GM18861 (cell line): ENCODE data around the gene OR10J4.
"Not testable (repeated sequence)": the region's sequence is repeated elsewhere in the genome, so short reads cannot be mapped to it uniquely, and the experiment has no call there.

ENCODE experiments used
- ATAC-seq: cut with Tn5 transposase; IDR thresholded peaks from one replicate; pipeline ENCODE4 v1.9.1; 2021; ENCODE audit not compliant: unreplicated experiment

The OR10J4 gene

DNA sequence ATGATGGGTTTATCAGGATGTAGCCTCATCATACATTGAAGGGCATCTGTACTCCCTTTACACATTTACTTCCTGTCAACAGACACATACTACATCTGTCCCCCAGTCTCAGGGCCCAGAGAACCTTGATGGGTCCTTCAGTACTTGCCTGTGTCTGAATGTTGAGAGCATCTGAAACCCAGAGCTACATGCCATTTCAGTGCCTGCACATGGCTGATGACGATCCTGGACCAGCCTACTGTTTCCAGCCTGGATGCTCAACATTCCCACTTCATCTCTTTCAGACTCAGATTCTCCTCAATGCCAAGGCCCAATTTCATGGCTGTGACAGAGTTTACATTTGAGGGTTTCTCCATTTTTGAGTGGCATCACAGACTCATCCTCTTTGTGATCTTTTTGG, at the start of gene OR10J4:
OR10J4 (plus strand) TSS at position 301 of the 400 bp plus-strand sequence.
- no peak for ATAC-seq

DNA sequence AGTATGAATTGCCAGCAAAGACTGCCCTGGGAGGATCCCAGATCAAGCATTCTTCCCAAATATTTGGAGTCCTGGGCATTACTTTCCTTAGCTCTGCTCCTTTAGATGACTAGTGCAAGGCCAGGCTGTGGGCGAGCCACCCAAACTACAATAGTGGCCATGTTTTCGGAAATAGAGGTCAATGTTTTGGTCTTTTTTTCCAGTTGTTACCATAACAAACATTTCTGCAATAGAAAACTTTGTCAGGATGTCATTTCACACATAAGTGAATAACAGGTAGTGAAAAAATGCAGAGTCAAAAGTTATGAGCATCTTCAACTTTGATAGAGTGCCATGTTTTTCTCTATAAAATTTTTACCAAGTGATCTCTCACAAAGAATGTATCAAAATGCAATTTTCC, 25.2 kb upstream of the OR10J4 start:
- no peak for ATAC-seq

DNA sequence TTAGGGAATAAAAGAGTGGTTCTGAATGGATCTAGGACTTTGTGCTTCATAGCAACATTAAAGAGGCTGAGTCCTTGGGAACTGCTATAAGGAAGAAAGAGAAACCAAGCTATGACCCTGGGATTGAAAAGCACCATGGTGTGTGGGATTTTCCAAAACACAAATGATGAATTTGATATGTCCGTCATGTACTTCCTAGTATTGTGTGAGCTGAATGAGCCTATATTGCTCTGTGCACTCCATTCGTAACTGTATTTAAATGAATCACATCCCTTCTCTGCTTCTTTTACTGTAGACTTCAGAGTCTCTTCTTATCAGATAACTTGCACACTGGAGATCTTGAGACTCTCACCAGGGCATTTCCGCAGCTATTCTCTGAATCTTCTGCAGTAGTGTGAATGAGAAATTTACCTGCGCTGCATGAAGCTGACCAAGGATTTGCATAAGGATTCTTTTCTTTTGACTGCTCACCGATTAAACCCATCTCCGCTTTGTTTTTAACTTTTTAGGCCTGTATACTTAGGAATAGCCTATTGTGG, 23.1 kb upstream of the OR10J4 start:
- ATAC-seq = no peak

DNA sequence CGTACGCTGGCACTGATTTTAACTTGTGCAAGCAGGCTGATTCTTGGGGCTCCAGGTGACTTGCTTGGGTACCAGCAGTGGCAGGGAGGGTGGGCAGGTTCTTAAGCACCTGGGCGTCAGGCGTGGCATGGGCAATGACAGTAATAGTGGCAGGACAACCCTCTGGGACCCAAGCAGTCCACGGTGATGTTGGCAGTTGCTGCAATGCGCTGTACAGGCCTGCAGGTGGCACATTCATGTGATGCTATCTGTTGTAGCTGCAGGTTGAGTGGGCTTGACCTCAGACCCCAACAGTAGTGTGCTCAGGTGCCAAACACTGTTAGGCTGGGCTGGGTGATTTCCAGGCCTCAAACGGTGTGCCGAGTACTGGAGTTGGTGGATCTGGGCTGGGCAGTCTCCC, 10.2 kb upstream of the OR10J4 start:
- no peak for ATAC-seq

DNA sequence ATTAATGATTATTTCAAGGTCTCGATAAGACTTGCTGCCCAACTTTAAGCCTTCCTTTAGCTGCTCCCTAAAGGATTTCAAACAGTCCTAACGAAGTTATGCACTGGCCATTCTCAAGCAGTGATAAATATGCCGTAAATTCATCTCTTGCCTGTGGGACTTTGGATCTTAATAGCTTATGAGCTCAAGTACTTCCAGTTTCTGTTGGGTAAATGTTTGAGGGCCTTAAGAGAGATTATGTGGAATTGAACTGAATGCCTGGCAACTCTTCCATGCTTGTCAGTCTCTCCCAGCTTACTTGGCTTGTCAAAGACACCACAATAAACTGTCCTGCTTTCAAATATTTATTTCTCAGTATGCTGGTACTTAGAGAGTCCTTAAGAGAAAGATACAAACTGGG, 3.5 kb upstream of the OR10J4 start:
- no peak for ATAC-seq

DNA sequence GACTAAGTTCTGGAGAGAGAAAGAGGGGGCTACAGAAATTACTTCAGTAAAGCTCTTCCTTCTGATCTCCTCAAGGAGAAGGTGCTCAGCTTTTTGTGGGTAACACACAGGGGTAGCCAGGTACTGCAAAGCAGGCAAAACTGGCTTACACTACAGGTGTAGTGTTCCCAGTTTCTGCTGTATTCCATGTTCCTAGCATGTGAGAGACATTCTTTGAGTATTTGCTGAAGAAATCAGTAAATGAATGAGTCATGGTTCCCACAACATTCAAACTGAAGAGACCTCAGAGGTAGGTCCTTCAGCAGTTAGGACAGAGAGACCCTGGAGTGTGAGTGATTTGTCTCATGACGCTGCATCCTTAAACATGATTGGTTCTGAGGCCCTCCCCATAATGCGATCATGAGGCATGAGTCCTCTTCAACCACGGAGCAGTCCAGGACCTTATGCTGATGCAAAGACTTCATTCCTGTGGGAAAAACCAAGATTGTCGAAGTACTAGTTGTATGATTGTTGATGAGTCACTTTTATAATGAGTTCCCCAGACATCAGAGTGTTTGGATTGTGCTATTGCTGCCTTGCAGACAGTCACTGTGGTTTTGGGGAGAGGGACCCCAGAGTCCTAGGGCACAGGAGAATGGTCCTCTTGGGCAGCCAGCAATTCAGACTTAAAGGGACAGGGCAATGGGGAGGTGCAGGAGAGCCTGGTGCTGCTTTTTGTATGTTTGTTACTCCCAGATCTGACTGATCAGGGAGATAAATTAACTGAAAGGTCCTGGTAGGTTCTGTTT, 2.7 kb upstream of the OR10J4 start:
- no peak for ATAC-seq

DNA sequence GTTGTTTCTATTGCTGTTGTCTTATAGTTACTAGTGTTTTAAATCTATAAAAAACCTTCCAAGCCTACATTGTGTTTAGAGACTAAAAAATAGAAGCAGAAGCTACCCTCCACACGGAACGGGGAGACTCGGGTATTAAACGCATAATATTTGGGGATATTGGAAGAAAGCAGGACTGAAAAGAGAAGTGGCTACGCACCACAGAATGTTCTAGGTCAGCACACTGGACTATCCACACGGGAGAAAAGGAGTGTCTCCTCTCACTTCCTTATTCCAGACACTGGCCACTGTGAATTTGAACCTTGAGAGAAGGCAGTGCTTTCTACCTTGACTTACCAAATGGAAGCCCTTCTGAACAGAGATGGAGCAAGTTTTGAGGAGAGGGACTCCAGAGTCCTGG, 1.0 kb upstream of the OR10J4 start:
- no peak for ATAC-seq

DNA sequence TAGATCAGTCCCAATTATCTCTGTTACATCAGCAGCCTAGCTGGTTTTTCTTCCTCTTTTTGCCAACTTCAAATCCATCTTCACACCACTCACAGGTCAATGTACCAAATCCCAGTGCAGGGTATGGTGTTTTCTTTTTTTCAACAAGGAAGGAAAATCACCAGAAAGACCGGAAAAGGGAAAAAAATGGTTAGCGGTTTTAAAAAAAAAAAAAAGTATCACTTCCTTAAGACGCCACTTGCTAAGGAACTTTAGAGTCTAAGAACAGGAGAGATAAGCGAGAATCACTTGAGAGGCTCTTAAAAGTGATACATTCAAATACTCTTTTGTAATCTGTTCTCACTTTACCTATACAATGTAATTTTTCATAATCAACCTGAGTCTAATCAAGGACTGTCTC, 4.5 kb downstream of the OR10J4 start:
- ATAC-seq = no peak

DNA sequence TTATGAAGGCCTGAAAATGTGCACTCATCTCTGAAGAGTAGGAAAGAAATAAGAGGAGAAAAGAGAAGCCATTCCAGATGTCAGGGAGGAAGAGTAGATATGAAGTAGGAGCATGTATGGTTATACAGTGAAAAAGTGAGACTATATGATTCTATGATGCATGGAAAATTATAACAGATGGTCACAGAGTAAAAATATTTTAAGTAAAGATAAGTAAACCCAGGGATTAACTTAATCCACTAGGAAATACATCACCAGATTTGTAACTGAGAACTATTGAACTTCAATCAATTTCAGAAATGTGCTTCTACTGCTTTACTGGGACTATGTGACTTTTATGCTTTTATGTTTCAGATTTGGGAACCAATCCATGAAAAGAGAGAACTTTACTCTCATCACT, 7.4 kb downstream of the OR10J4 start, which contains the start of gene OR10J1:
OR10J1 (plus strand) TSS at position 301 of the 400 bp plus-strand sequence; CDS start at position 371, 70 bp downstream.
- ATAC-seq = no peak

DNA sequence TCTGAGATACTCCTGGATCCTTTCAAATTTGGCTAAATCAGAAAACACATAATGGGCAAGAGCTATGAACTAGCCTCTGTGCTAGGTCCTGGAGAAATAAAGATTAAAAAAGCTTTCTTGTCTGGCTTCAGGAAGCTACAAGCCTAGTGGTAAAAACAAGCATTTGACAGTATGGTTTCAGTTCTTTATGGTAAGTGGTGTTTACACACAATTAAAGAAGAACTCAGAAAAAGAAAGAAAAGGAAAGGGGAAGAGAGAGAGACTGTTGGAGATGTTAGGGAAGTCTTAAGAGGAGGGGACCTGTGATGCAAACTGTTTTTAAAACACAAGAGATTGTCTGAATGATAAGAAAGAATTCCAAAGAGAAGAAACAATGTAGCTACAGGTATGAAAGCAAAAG, 9.4 kb downstream of the OR10J4 start:
- ATAC-seq = no peak

DNA sequence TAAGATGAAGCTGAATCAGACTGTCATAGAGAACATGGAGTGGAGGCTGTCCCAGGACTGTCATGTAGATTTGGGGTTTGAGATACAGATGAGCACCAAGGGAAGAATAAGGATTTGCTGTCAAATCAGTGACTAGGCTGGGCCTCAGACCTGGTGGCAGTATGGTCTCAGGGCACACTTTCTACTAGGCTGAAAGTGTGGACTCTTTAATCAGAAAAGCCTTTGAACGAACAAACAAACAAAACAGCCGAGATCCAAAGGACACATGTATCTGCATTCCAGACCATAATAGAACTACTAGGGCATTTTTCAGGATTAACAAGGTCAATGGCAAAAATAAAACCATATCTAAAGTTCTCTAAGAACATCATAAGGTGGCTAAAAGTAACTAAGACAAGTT, 10.4 kb downstream of the OR10J4 start:
- no peak for ATAC-seq

DNA sequence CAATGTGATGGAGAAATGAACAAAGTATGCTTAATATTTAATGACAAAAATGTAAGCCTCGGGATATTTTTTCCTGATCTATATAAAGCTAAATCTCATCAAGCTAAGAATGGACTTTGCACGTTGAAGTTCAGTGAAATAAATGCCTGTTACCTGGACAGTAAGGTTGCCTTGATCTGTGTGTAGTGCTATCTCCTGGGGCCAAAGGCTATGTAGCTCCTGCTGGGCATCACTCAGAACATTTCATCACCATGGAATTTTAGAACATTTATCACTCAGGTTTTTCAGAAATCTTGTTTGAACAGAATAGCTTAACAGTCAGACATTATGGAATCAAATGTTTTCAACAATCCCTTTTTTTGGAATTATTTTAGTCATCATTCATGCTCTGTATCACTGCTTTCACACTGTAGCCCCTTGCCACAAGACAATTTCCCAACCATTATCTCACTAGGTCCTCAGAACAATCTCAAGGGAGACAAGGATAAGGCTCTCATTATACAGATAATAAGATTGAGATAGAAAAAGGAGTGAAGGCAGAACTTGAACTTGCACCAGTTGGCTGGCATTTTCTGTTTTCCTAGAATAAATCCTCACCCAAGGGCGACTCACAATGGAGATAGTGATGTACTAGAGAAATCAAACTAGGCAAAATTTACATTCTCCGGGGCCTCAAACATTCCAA, 11.2 kb downstream of the OR10J4 start:
- no peak for ATAC-seq

DNA sequence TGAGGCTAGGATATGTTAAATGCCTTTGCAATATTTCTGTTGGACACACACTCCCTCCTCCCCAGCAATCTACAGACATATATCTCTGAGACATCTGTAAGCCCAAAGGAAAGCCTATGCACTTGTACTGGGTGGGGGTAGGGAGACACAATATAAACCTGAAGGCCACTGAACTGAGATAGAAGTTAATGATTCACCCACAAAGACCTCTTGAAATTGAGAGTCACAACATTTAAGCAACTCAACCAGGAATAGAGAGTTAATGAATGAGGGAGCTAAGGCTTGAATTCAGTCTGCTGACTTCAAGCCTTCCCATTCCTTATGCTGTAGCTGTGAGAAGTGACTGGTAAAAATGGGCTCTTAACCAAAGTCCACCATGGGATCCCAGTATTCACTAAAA, 12.5 kb downstream of the OR10J4 start:
- no peak for ATAC-seq

DNA sequence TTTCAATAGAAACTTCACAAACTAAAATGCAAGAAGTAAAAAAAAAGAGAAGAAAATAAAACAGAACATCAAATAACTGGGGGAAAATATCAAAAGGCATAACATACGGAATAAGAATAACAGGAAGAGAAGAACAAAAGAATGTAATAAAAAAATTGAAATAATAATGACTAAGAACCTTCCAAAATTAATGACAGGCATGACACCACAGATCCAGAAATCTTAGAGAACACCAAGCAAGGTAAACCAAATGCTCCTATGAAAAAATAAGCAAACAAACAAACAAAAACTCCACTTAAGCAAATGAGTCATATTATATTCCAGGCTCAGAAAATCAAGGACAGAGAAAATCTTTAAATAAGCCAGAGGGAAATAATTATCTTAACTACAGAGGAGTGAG, 16.2 kb downstream of the OR10J4 start:
- ATAC-seq = no peak

DNA sequence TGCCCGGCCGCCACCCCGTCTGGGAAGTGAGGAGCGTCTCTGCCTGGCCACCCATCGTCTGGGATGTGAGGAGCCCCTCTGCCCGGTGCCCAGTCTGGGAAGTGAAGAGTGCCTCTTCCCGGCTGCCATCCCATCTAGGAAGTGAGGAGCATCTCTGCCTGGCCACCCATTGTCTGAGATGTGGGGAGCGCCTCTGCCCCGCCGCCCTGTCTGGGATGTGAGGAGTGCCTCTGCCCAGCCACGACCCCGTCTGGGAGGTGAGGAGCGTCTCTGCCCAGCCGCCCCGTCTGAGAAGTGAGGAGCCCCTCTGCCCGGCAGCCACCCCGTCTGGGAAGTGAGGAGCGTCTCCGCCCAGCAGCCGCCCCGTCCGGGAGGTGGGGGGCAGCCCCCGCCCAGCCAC, 17.6 kb downstream of the OR10J4 start:
- not testable (repeated sequence) for ATAC-seq

DNA sequence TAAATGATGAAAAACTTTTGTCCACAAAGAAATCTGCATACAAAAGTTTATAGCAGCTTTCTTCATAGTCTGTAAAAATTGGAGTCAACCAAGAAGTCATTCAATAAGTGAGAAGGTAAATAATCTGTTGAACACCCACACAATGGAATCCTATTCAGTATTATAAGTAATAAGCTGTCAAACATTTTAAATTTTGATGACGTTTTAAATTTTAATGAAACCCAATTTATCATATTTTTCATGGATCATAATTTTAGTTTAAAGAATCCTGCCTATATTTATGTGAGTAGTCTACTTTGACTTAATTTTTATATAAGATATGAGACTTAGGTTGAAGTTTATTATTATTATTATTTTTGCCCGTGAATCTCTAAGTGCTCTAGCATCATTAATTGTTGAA, 27.5 kb downstream of the OR10J4 start:
- no peak for ATAC-seq

DNA sequence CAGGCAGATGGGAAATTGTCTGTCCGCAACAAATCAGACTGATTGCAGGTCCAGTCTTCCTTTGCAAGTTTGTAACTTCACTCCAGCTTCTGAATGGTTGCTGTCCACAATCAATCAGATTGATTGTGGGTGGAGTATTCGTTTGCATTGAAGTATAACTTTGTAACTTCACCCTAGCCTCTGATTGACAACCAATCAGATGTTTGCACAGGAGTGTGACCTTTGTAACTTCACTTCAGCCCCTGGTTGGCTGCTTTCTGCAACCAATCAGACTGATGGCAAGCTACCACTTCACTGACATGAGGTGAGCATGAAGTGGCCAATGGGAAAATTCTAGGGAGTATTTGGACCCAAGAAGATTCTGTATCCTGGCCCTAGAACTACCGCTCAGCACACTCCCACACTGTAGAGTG, 33.2 kb downstream of the OR10J4 start:
- no peak for ATAC-seq

DNA sequence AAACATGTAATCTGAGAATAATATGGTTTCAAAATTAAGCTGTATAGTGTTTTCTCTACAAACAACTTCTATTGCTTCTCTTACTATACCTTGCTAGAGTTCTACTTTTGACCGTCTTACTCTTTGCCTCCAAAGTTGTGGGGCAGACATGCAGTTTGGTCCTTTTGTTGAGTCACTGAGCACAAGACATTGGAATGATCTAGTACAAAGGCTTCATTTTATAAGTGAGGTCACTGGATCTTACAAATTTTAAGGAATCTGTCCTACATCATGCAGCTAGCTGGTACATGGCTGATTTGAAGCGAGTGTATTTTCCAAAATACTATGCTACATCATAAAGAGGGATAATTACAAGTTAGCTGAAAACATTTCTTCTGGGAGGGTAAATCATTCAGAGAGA, 36.3 kb downstream of the OR10J4 start:
- no peak for ATAC-seq

DNA sequence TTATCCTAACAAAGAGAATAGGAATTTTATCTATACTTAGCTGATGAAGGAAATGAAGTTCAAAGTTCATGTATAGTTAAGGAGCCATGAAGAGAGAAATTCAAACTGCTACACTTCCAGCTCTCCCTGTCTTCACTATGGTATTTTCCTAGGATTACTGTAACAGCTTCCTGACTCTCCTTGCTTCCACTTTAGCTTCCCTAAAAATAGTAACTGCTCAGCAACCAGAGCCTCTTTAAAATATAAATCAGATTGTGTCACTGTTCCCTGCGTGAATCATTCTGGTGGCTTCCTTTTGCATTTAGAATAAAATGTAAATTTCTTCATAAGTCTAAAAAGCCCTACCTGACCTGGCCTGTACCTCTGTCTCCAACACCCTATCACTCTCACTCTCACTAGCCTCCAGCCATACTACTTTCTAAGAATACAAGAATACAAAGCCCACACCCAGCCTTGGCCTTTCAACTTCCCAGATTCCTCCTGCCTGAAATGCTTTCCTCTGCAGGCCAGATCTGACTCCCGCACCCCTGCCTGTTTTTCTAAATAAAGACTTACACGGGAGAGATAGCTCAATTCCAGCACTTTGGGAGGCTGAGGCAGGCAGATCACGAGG, 38.0 kb downstream of the OR10J4 start:
- no peak for ATAC-seq

DNA sequence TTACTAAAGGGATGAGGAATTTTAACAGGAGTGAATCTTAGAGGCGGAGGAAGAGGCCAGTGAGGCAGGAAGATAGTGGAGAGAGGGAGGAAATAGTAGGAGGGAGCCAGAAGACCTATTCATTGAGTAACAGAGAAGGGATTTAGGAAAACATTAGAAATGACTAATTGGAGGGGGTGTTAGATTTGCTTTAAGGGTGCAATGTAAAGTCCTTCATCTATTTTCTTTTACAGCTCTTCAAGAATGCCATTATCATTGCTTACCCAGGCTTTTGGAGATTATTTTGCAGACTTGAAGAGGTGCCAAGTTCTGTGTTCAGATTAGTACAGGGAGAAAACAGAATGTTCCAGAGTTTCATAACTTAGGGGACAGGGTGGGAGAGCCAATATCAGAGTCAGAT, 41.3 kb downstream of the OR10J4 start:
- no peak for ATAC-seq

DNA sequence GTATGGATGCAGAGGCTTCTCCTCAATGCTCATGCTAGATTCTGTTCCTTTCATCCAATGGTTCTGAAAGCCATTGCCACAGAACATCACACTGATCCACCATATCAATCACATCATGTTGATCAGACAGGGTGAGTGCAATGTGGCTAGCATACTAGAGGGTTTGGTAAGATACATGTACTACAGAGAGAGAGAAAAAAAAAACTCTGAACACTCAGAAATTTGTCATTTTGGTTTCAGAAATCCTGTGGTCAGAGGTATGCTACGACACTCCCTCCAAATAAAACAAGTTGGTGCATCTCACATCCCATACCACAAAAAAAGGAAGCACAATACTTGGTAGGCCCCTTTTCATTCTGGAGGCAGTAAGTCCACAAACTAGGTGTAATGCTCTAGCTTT, 42.9 kb downstream of the OR10J4 start:
- ATAC-seq = no peak
